ENCODE results near the gene GP1BB.

DNA sequence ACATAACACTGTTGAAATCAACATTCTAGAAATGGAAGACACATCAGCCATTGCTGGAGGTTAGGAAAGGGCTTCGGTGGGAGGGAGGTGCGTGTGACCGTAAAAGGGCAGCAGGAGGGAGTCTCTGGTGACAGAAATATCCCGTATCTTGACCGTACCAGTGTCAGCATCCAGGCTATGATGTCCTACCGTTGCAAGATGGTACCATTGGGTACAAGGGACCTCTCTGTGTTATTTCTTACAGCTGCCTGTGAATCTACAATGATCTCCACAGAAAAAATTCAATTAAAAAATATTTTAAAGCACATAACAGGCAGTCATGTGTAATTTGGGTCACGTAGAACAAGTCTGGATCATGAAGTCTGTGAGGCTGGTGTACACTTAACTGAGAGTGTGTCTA lies 36.4 kb upstream of the GP1BB start:
- TF ChIP-seq POLR2A (IDR thresholded peaks at IDR 0.05; ENCODE audit: low read length) (no peak), GATA1 (IDR thresholded peaks at IDR 0.05; ENCODE audit: low read depth, low read length) (no peak)
